ENCODE results near the gene ECD. TPM values are rescaled to one million over a fixed set of nuclear protein-coding genes. Genes with fewer than 3 reads are reported as not detected.

Gene ECD
- total and polyA plus RNA-seq, 5 donors from 2014 or later, result 29.0 to 49.1 (median 30.7) TPM

DNA sequence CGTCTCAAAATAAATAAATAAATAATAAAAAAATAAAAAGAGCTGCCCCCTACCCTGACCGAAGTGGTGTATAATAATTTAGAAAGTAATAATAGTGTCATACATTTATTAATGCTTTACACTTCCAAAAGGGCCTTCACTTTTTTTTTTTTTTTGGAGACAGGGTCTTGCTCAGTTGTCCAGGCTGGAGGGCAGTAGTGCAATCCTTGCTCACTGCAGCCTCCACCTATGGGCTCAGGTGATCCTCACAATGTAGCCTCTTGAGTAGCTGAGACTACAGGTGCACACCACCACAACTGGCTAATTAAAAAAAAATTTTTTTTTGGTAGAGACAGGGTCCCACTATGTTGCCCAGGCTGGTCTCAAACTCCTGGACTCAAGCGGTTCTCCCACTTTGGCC lies 1.5 kb upstream of the ECD start:
- Histone ChIP-seq H3K4me1 (ENCODE audit: control insufficient read depth, insufficient read depth, low read length, poor library complexity, severe bottlenecking) (peaks cover 33% of the 10 kb centered on the region), H3K27me3 (ENCODE audit: control insufficient read depth, insufficient read depth, low read length) (no peaks in the 10 kb centered on the region), H3K36me3 (ENCODE audit: control insufficient read depth, insufficient read depth, low read length) (no peaks in the 10 kb centered on the region), H3K27ac (ENCODE audit: insufficient read depth, low read length, poor library complexity, severe bottlenecking) (no peak overlapping the region), H3K9me3 (ENCODE audit: control insufficient read depth in 2 of 2, low read length in 2 of 2) (no peaks in the 10 kb centered on the region), H3K4me3 (ENCODE audit: low read depth, low read length) (no peak overlapping the region)
- peaks cover 20 to 39% (median 31%) of the 10 kb centered on the region in 4 donors for H3K4me1 Mint-ChIP-seq
- no peak for DNase-seq
- H3K4me3 Mint-ChIP-seq, result peak overlapping the region; percentile 22 to 100 (median 83)
- H3K9me3 Mint-ChIP-seq, result no peaks in the 10 kb centered on the region
- ATAC-seq (ENCODE audit: low read depth in 2 of 2), result no peak
- H3K27me3 Mint-ChIP-seq, result no peaks in the 10 kb centered on the region
- H3K27ac Mint-ChIP-seq, result no peak overlapping the region
- H3K36me3 Mint-ChIP-seq, result peaks cover 10% of the 10 kb centered on the region

DNA sequence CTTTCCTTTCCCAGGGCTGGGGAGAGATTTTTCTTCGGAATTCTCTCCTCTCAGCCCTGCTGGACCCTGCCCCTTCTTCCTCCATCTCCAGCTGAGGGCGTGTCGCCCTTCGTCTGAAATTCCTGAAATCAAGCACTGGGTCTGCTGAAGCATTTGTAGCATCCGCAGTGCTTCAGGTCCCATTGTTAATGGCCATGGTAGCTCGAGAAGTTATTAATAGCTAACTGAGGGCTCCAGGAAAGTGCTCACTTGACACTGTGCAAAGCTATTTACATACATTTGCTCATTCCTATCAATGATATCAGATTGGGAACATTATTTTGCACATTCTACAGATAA lies 626 bp upstream of the ECD start:
- DNase-seq (no peak), ATAC-seq (ENCODE audit: low read depth in 2 of 2) (no peak)
- peak overlapping the region; percentile 91 to 100 (median 95) for H3K27ac Mint-ChIP-seq
- peaks cover 8% of the 10 kb centered on the region for H3K36me3 Mint-ChIP-seq
- Histone ChIP-seq H3K27me3 (ENCODE audit: control insufficient read depth, insufficient read depth, low read length) (no peaks in the 10 kb centered on the region), H3K27ac (ENCODE audit: insufficient read depth, low read length, poor library complexity, severe bottlenecking) (peak overlapping the region; percentile 96), H3K4me1 (ENCODE audit: control insufficient read depth, insufficient read depth, low read length, poor library complexity, severe bottlenecking) (peaks cover 36% of the 10 kb centered on the region), H3K9me3 (ENCODE audit: control insufficient read depth in 2 of 2, low read length in 2 of 2) (no peaks in the 10 kb centered on the region), H3K4me3 (ENCODE audit: low read depth, low read length) (peak overlapping the region; percentile 90), H3K36me3 (ENCODE audit: control insufficient read depth, insufficient read depth, low read length) (peaks cover 6% of the 10 kb centered on the region)
- no peaks in the 10 kb centered on the region for H3K9me3 Mint-ChIP-seq
- no peaks in the 10 kb centered on the region for H3K27me3 Mint-ChIP-seq
- H3K4me1 Mint-ChIP-seq, result peaks cover 26 to 45% (median 34%) of the 10 kb centered on the region in 4 donors
- H3K4me3 Mint-ChIP-seq, result peak overlapping the region; percentile 95 to 100 (median 100)

DNA sequence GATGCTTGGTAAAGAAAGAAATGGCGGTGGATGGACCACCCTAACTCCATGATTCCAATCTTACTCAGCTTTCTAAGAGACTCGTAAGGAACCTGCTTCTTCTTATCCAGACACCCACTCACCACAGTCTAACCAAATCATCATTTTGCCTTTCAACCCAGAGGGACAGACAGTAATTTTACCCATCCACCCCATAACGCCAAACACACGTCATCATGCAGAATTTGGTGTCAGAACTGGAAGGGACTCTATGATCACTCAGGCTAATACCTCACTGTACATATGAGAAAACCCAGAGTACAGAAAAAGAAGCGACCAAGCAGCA lies 388 bp downstream of the ECD start:
- ATAC-seq (ENCODE audit: low read depth in 2 of 2), result no peak
- H3K9me3 Mint-ChIP-seq, result no peaks in the 10 kb centered on the region

DNA sequence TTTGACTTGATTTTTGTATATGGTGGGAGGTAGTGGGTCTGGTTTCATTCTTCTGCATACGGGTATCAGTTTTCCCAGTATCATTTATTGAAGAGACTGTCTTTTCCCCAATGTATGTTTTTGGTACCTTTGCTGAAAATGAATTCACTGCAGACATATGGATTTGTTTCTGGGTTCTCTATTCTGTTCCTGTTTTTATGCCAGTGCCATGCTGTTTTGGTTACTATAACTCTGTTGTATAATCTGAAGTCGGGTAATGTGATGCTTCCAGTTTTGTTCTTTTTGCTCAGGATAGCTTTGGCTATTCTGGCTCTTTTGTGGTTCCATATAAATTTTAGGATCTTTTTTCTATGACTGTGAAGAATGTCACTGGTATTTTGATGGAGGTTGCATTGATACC lies 836 bp downstream of the ECD start:
- no peaks in the 10 kb centered on the region for H3K9me3 Mint-ChIP-seq
- peaks cover 29 to 55% (median 44%) of the 10 kb centered on the region in 4 donors for H3K4me1 Mint-ChIP-seq
- peaks cover 20% of the 10 kb centered on the region for H3K36me3 ChIP-seq (ENCODE audit: control insufficient read depth, insufficient read depth, low read length)
- peaks cover 39% of the 10 kb centered on the region for H3K4me1 ChIP-seq (ENCODE audit: control insufficient read depth, insufficient read depth, low read length, poor library complexity, severe bottlenecking)
- peak overlapping the region; percentile 96 for H3K27ac ChIP-seq (ENCODE audit: insufficient read depth, low read length, poor library complexity, severe bottlenecking)
- no peaks in the 10 kb centered on the region for H3K9me3 ChIP-seq (ENCODE audit: control insufficient read depth in 2 of 2, low read length in 2 of 2)
- H3K27me3 ChIP-seq (ENCODE audit: control insufficient read depth, insufficient read depth, low read length), result no peaks in the 10 kb centered on the region
- peak overlapping the region; percentile 100 for H3K4me3 ChIP-seq (ENCODE audit: low read depth, low read length)
- no peak for DNase-seq
- no peak for ATAC-seq (ENCODE audit: low read depth in 2 of 2)
- no peaks in the 10 kb centered on the region for H3K27me3 Mint-ChIP-seq
- H3K27ac Mint-ChIP-seq, result peak overlapping the region; percentile 50 to 100 (median 100)
- H3K4me3 Mint-ChIP-seq, result peak overlapping the region; percentile 97 to 100 (median 100)
- H3K36me3 Mint-ChIP-seq, result peaks cover 8% of the 10 kb centered on the region

More for the DNA sequence above, 388 bp downstream of the ECD start:
- Mint-ChIP-seq H3K4me1 (peaks cover 28 to 55% (median 41%) of the 10 kb centered on the region in 4 donors), H3K27ac (peak overlapping the region; percentile 96 to 100 (median 100)), H3K36me3 (peaks cover 4% of the 10 kb centered on the region), H3K4me3 (peak overlapping the region; percentile 97 to 100 (median 100)), H3K27me3 (no peaks in the 10 kb centered on the region)
- Histone ChIP-seq H3K27ac (ENCODE audit: insufficient read depth, low read length, poor library complexity, severe bottlenecking) (peak overlapping the region; percentile 96), H3K27me3 (ENCODE audit: control insufficient read depth, insufficient read depth, low read length) (no peaks in the 10 kb centered on the region), H3K36me3 (ENCODE audit: control insufficient read depth, insufficient read depth, low read length) (peaks cover 15% of the 10 kb centered on the region), H3K9me3 (ENCODE audit: control insufficient read depth in 2 of 2, low read length in 2 of 2) (no peaks in the 10 kb centered on the region), H3K4me3 (ENCODE audit: low read depth, low read length) (peak overlapping the region; percentile 100), H3K4me1 (ENCODE audit: control insufficient read depth, insufficient read depth, low read length, poor library complexity, severe bottlenecking) (peaks cover 39% of the 10 kb centered on the region)
- DNase-seq, result peak in 1 of 3 donors; percentile 13

DNA sequence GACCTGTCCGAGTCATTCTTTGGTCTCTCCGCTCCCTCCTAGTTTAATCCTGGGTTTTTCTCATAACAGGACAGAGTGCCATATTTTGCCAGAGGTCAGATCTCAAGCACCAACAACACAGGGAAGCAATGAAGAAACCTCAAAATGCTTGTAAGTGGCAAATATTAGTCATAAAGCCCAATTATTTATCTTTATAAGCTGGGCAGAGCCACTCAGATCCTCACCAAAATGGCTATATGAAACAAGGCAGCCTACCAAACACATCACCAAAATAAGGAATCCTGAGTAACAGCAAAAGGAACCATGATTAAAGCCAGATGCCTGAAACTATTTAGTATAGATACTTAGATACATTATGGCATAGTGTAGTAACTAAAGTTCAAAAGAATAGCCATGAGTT lies 4.7 kb downstream of the ECD start:
- no peak overlapping the region for H3K27ac Mint-ChIP-seq

DNA sequence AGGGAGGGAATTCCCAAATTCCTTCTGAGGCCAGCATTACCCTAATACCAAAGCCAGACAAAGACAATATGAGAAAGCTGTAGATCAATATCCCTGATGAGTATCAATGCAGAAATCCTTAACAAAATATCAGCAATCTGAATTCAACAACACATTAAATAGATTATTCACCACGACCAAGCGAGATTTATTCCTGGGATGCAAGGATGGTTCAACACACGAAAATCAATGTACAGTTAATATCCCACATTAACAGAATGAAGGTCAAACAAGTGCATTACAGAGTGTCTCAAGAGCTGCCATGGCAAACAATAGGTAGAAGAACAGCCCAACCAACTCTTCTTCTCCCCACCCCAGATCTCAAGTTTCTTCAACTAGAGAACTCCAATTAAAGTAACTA lies 6.1 kb downstream of the ECD start:
- peaks cover 29 to 58% (median 51%) of the 10 kb centered on the region in 4 donors for H3K4me1 Mint-ChIP-seq
- peaks cover 22% of the 10 kb centered on the region for H3K4me1 ChIP-seq (ENCODE audit: control insufficient read depth, insufficient read depth, low read length, poor library complexity, severe bottlenecking)
- ATAC-seq (ENCODE audit: low read depth in 2 of 2), result no peak
- peak overlapping the region in 2 of 4 donors; percentile 4 to 83 for H3K4me3 Mint-ChIP-seq
- H3K4me3 ChIP-seq (ENCODE audit: low read depth, low read length), result peak overlapping the region; percentile 42
- H3K27ac ChIP-seq (ENCODE audit: insufficient read depth, low read length, poor library complexity, severe bottlenecking), result no peak overlapping the region
- no peaks in the 10 kb centered on the region for H3K9me3 ChIP-seq (ENCODE audit: control insufficient read depth in 2 of 2, low read length in 2 of 2)
- no peaks in the 10 kb centered on the region for H3K27me3 ChIP-seq (ENCODE audit: control insufficient read depth, insufficient read depth, low read length)
- peaks cover 27% of the 10 kb centered on the region for H3K36me3 Mint-ChIP-seq
- no peaks in the 10 kb centered on the region for H3K9me3 Mint-ChIP-seq
- peaks cover 36% of the 10 kb centered on the region for H3K36me3 ChIP-seq (ENCODE audit: control insufficient read depth, insufficient read depth, low read length)
- H3K27me3 Mint-ChIP-seq, result no peaks in the 10 kb centered on the region
- DNase-seq, result no peak
- H3K27ac Mint-ChIP-seq, result peak overlapping the region; percentile 1 to 8 (median 1)

More for the DNA sequence above, 4.7 kb downstream of the ECD start:
- H3K27ac ChIP-seq (ENCODE audit: insufficient read depth, low read length, poor library complexity, severe bottlenecking), result no peak overlapping the region
- Mint-ChIP-seq H3K36me3 (peaks cover 25% of the 10 kb centered on the region), H3K27me3 (no peaks in the 10 kb centered on the region), H3K4me3 (peak overlapping the region in 2 of 4 donors; percentile 2 to 81), H3K9me3 (no peaks in the 10 kb centered on the region), H3K4me1 (peaks cover 42 to 72% (median 62%) of the 10 kb centered on the region in 4 donors)
- peaks cover 32% of the 10 kb centered on the region for H3K36me3 ChIP-seq (ENCODE audit: control insufficient read depth, insufficient read depth, low read length)
- DNase-seq (no peak), ATAC-seq (ENCODE audit: low read depth in 2 of 2) (no peak)
- peak overlapping the region; percentile 2 for H3K4me3 ChIP-seq (ENCODE audit: low read depth, low read length)
- no peaks in the 10 kb centered on the region for H3K9me3 ChIP-seq (ENCODE audit: control insufficient read depth in 2 of 2, low read length in 2 of 2)
- H3K27me3 ChIP-seq (ENCODE audit: control insufficient read depth, insufficient read depth, low read length), result no peaks in the 10 kb centered on the region
- peaks cover 34% of the 10 kb centered on the region for H3K4me1 ChIP-seq (ENCODE audit: control insufficient read depth, insufficient read depth, low read length, poor library complexity, severe bottlenecking)

DNA sequence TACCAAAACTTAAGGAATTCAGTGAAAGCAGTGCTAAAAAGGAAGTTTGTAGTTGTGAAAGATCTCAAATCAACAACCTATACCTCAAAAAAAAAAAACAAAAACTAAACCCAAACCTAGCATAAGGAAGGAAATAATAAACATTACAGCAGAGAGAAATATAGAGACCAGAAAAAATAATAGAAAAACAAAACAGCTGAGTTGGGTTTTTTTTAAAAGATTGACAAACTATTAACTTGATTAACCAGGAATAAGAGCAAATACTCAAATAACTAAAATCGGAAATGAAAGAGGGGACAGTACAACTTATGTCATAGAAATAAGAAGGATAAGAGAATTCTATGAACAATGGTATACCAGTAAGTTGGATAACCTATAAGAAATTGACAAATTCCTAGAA lies 6.7 kb downstream of the ECD start:
- Histone ChIP-seq H3K27me3 (ENCODE audit: control insufficient read depth, insufficient read depth, low read length) (no peaks in the 10 kb centered on the region), H3K9me3 (ENCODE audit: control insufficient read depth in 2 of 2, low read length in 2 of 2) (no peaks in the 10 kb centered on the region), H3K27ac (ENCODE audit: insufficient read depth, low read length, poor library complexity, severe bottlenecking) (no peak overlapping the region), H3K4me1 (ENCODE audit: control insufficient read depth, insufficient read depth, low read length, poor library complexity, severe bottlenecking) (peaks cover 16% of the 10 kb centered on the region), H3K4me3 (ENCODE audit: low read depth, low read length) (no peak overlapping the region), H3K36me3 (ENCODE audit: control insufficient read depth, insufficient read depth, low read length) (peaks cover 41% of the 10 kb centered on the region)
- no peak for ATAC-seq (ENCODE audit: low read depth in 2 of 2)
- no peaks in the 10 kb centered on the region for H3K27me3 Mint-ChIP-seq
- DNase-seq, result no peak
- H3K36me3 Mint-ChIP-seq, result peaks cover 29% of the 10 kb centered on the region
- H3K4me3 Mint-ChIP-seq, result peak overlapping the region in 1 of 4 donors; percentile 46
- peak overlapping the region; percentile 20 to 92 (median 52) for H3K27ac Mint-ChIP-seq
- peaks cover 27 to 52% (median 45%) of the 10 kb centered on the region in 4 donors for H3K4me1 Mint-ChIP-seq
- H3K9me3 Mint-ChIP-seq, result no peaks in the 10 kb centered on the region

DNA sequence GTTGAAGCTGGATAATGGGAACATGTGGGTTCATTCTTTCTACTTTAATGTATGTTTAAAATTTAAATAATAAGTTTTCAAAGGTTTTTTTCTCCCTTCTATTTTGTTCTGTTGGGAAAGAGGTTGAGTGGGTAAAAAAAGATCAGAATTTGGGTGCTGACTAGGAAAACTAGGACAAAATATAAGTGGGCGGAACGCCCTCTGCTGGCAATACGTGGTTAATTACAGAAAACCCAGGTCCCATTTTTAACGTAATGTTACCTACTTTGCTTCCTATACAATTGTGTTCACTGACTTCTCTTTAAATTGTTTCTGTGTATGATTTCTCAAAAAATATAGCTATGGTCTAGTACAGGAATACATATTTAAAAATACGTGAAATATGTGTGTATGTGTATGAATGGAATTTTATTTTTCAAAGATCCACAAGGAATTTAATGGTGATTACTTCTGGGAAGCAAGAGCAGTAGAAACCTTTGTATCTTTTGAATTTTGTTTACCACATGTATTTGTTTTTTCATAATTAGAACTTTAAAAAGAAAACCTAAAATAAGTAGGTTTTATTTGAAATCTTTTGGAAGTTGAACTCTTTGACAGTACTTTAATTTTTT lies 8.7 kb downstream of the ECD start:
- peaks cover 50% of the 10 kb centered on the region for H3K36me3 ChIP-seq (ENCODE audit: control insufficient read depth, insufficient read depth, low read length)

More for the DNA sequence above, 8.7 kb downstream of the ECD start:
- Histone ChIP-seq H3K9me3 (ENCODE audit: control insufficient read depth in 2 of 2, low read length in 2 of 2) (no peaks in the 10 kb centered on the region), H3K4me1 (ENCODE audit: control insufficient read depth, insufficient read depth, low read length, poor library complexity, severe bottlenecking) (peaks cover 9% of the 10 kb centered on the region), H3K27ac (ENCODE audit: insufficient read depth, low read length, poor library complexity, severe bottlenecking) (peak overlapping the region; percentile 63), H3K4me3 (ENCODE audit: low read depth, low read length) (no peak overlapping the region), H3K27me3 (ENCODE audit: control insufficient read depth, insufficient read depth, low read length) (no peaks in the 10 kb centered on the region)
- DNase-seq (peak; percentile 39 to 62 (median 61)), ATAC-seq (ENCODE audit: low read depth in 2 of 2) (peak in 1 of 2 donors; percentile 73)
- no peaks in the 10 kb centered on the region for H3K9me3 Mint-ChIP-seq
- no peak overlapping the region for H3K27ac Mint-ChIP-seq
- H3K36me3 Mint-ChIP-seq, result peaks cover 28% of the 10 kb centered on the region
- peaks cover 23 to 43% (median 38%) of the 10 kb centered on the region in 4 donors for H3K4me1 Mint-ChIP-seq
- no peak overlapping the region for H3K4me3 Mint-ChIP-seq
- H3K27me3 Mint-ChIP-seq, result no peaks in the 10 kb centered on the region

Measured in CD4-positive, CD25-positive, alpha-beta regulatory T cell (primary cell).